Tibial nerve (tissue), 4 donors: Measurements from ENCODE around the gene PDE3A.

Experiments
- EP300 ChIP-seq, 2 donors: sonication (generic); formaldehyde crosslinking; IDR thresholded peaks; one replicate each; pipeline ENCODE4 v1.6.1; 2017; ENCODE audit warnings: antibody characterized with exemption in 2 of 2, mild to moderate bottlenecking in 1 of 2
- POLR2A ChIP-seq, 2 donors: fragments of 450-650 bp; IDR thresholded peaks; one replicate each; pipeline ENCODE4 v1.6.1; 2017; ENCODE audit warnings: antibody characterized with exemption in 2 of 2, mild to moderate bottlenecking in 2 of 2, moderate library complexity in 2 of 2
- TF ChIP-seq, protein P1 (sequence below), 5 experiments: fragments of 200-600 bp in 3 of 5; fragments of 450-650 bp in 2 of 5; sonication (generic) in 3 of 5; IDR thresholded peaks; one replicate each; pipeline ENCODE4 v1.5.1; 2016 to 2019; ENCODE audit warnings: antibody characterized with exemption in 5 of 5, mild to moderate bottlenecking in 3 of 5, moderate library complexity in 2 of 5

GRCh38 chr12:20476551-20476950 lies 108.2 kb downstream of the PDE3A start:
- TF ChIP-seq, protein P1, sequence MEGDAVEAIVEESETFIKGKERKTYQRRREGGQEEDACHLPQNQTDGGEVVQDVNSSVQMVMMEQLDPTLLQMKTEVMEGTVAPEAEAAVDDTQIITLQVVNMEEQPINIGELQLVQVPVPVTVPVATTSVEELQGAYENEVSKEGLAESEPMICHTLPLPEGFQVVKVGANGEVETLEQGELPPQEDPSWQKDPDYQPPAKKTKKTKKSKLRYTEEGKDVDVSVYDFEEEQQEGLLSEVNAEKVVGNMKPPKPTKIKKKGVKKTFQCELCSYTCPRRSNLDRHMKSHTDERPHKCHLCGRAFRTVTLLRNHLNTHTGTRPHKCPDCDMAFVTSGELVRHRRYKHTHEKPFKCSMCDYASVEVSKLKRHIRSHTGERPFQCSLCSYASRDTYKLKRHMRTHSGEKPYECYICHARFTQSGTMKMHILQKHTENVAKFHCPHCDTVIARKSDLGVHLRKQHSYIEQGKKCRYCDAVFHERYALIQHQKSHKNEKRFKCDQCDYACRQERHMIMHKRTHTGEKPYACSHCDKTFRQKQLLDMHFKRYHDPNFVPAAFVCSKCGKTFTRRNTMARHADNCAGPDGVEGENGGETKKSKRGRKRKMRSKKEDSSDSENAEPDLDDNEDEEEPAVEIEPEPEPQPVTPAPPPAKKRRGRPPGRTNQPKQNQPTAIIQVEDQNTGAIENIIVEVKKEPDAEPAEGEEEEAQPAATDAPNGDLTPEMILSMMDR (IDR thresholded peaks at IDR 0.05), result no peak
- no peak for TF ChIP-seq POLR2A (IDR thresholded peaks at IDR 0.05)
- no peak for TF ChIP-seq EP300 (IDR thresholded peaks at IDR 0.05)
